Fibroblast of upper back skin (primary cell): Measurements from ENCODE around the gene PIERCE2.
"Not testable (repeated sequence)": the region's sequence is repeated elsewhere in the genome, so short reads cannot be mapped to it uniquely, and the experiment has no call there.

Experiments used
- DNase-seq: peaks from one replicate; pipeline ENCODE4 v3.0.0-alpha.2; 2013

Gene PIERCE2

GRCh38 chr15:55408012-55408928, at the start of gene PIERCE2, which contains the start of gene CCPG1:
PIERCE2 (plus strand) TSS chr15:55408495; CDS start chr15:55408769, 274 bp downstream.
CCPG1 (minus strand) TSS chr15:55408359; CDS start chr15:55389424, 18,935 bp downstream.
- DNase-seq = peak; percentile 93

- peak; percentile 2 for DNase-seq
These were observed 48.0 kb upstream of the PIERCE2 start for GRCh38 chr15:55360256-55360655.

- no peak for DNase-seq
These were observed 47.2 kb upstream of the PIERCE2 start for GRCh38 chr15:55361048-55361447.

- DNase-seq = no peak
These were observed 45.7 kb upstream of the PIERCE2 start for GRCh38 chr15:55362641-55363040.

DNA sequence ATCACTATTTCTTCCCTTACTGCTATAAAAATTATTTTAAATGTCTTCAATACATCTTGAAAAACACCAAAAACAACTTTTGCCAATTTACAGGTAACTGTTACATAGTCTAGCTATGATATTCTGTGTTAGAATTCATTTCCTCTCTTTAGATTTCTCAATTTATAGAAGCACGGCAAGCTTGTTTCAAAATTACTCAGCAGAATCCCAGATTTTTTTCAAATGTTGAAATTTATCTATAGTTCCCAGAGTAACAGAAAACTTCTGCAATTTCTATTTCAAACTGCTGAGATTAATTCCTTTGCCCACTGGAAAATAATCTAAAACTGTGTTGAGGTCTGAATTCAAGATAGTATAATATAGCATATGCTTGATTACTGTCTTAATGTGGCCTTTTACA, 41.3 kb upstream of the PIERCE2 start:
- DNase-seq = no peak

DNA sequence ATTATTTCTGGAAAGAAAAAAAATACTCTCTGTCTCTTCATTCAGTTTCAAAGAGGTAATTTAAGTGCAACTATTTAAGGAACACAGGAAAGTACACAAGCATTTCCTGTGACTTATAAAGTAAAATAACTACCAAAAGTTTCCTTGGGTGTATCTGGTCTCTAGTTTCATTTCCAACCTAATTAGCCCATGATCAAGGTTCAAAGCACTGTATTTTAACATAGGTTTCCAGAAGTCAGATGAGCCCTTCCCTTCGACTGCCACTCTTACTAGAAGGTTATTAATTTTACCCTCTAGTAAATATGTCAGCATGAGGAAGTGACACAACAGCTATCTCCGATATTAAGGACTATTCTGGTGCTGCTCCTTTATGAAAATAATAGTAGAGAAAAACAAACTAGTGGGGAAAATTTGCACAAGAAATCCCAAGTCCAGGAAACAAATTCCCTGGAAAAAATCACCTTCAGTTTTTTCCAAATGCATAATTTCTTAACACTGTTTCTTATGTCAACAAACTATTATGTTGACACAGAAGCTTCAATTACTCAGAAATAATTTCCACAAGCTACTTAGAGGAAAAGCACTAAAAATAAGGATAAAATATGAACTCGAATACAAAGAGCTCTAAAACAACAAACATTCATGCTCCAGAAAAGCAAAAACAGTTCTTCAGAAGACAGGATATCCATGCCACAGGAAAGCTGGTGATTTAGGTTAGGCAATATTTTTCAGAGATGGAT, 35.4 kb upstream of the PIERCE2 start:
- no peak for DNase-seq

- DNase-seq = no peak
These were observed 29.2 kb upstream of the PIERCE2 start for GRCh38 chr15:55379095-55379494.

DNA sequence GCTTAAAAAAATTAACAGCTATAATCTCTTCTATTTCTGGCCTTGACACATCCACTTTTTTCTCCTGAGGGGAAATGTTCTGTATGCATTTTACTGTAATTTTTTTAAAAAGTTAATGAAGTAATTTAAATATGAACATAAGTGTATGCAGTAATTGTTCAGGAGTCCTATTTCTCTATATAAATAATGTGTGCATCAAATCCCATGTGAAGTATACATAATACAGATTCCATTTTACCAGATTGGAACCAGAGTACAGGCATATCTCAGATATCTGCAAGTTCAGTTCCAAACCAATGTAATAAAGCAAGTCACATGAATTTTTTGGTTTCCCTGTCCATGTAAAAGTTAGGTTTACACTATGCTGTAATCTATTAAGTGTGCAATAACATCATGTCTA, 26.7 kb upstream of the PIERCE2 start:
- DNase-seq = no peak

- DNase-seq = no peak
These were observed 24.6 kb upstream of the PIERCE2 start for GRCh38 chr15:55383687-55384086.

- DNase-seq = no peak
These were observed 21.3 kb upstream of the PIERCE2 start for GRCh38 chr15:55387027-55387426.

GRCh38 chr15:55389264-55389607, 19.1 kb upstream of the PIERCE2 start:
- peak; percentile 41 for DNase-seq

DNA sequence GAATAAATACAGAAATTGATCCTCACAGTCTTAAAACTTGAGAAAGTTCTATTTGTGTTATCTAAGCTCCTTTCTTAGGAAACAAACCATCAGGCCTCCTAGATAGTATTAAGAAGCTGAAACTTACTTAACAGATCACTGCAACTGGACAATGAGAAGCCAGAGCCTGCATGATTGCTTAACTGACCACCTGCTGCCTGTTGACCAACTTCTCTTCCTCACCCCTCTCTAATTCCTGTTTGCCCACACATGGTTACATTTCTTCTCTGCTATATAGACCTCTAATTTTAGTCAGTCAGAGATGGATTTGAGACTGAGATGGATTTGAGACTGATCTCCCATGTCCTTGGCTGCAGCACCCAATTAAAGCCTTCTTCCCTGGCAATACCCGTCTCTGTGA, 13.6 kb upstream of the PIERCE2 start:
- no peak for DNase-seq

- no peak for DNase-seq
These were observed 10.1 kb upstream of the PIERCE2 start for GRCh38 chr15:55398243-55398642.

DNA sequence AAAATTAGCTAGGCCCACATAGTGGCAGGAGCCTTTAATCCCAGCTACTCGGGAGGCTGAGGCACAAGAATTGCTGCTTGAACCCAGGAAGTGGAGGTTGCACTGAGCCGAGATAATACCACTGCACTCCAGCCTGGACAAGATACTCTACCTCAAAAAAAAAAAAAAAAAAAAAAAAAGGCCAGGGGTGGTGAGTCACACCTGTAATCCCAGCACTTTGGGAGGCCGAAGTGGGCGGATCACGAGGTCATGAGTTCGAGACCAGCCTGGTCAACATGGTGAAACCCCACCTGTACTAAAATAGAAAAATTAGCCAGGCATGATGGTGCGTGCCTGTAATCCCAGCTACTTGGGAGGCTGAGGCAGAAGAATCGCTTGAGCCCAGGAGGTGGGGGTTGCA, 8.2 kb upstream of the PIERCE2 start:
- not testable (repeated sequence) for DNase-seq

DNA sequence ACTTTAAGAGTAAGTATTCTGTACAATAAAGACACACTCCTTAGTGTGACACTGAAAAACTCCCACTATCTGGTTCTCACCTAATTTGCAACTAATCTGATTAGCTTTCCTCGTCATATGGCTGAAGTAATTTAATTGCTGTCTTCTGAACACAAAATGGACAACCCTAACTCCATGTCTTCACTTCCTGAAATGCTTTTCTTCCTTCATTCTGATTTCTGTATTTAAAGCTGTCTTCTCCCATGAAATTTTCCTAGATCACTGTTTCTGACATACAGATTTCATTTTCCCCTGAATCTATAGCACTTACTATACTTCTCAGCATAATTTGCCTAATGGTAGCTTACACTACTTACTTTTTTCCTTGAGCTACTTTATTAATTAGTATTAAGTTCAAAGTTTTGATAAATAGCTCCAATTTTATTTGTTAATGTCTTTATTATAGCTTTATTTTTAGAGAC, 6.5 kb upstream of the PIERCE2 start:
- no peak for DNase-seq

- DNase-seq = peak; percentile 53
These were observed 5.6 kb upstream of the PIERCE2 start for GRCh38 chr15:55402707-55403106.

- DNase-seq = peak; percentile 59
These were observed 4.8 kb upstream of the PIERCE2 start for GRCh38 chr15:55403531-55403930.

GRCh38 chr15:55407498-55408011, 740 bp upstream of the PIERCE2 start:
- DNase-seq = no peak

GRCh38 chr15:55408976-55409375, 681 bp downstream of the PIERCE2 start:
- not testable (repeated sequence) for DNase-seq

- DNase-seq = not testable (repeated sequence)
These were observed 9.4 kb downstream of the PIERCE2 start for GRCh38 chr15:55417678-55418077.

DNA sequence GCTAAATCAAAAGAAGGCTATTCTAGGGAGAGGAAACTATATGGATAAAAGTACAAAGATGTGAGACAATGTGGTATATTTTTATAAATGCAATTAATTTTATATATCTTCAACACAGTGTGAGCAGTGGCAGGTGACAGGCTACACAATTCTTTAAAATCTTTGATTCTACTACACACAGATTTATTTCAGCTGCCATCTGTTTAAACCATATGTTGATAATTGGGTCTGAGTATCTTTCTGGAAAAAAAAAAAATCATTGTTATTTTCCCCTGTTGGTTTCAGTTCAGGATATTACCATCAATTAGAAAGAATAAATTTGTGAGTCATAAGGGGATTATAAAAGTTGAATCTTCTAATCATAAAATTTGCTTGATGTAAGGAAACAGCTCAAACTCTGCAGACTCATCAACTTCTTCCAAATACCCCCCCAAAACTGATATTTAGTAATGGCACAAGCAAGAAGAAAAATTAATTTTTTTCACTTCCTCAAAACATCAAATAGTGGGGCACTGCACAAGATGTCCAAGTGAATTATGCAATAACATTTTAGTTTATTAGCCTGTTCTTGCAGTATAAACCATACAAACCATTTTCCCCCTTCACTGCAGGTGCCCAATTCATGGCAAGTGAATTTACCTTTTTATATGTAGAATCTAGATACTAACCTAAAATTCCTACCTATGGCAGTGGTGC, 12.0 kb downstream of the PIERCE2 start:
- DNase-seq = no peak

GRCh38 chr15:55422089-55422488, 13.8 kb downstream of the PIERCE2 start:
- no peak for DNase-seq
